GM12878 (cell line): Measurements from ENCODE around the gene ALDH1L1. TPM values are rescaled to one million over a fixed set of nuclear protein-coding genes. Genes with fewer than 3 reads are reported as not detected.

Experiments used
- ATAC-seq: fragments of 200-7000 bp; cut with Tn5 transposase; 3 replicates; pipeline ENCODE4 v1.9.1; 2020; ENCODE audit warnings: mild to moderate bottlenecking, moderate library complexity
- BruUV-seq: library from RNA; stranded (reverse); fragments of 400-500 nt; replicated peaks from 2 replicates; lab custom pipeline; 2021; lab: Mats Ljungman, UMichigan
- CTCF ChIA-PET: fragments of 300-600 bp; sonication (Branson Sonifier 250); formaldehyde crosslinking; extraction: SDS; loops from one replicate; lab custom pipeline; 2021; ENCODE audit warnings: inconsistent platforms; lab: Yijun Ruan, JAX
- POLR2A ChIA-PET: fragments of 350-600 bp; formaldehyde crosslinking; extraction: SDS; loops from one replicate; lab custom pipeline; 2021; ENCODE audit warnings: inconsistent platforms; lab: Charles Lee
- RAD21 ChIA-PET: fragments of 300-600 bp; sonication (Branson Sonifier 250); formaldehyde crosslinking; loops from one replicate; lab custom pipeline; 2023; ENCODE audit warnings: antibody characterized with exemption; ENCODE audit not compliant: unreplicated experiment; lab: Charles Lee
- SMC1A ChIA-PET: fragments of 300-600 bp; sonication (Branson Sonifier 250); formaldehyde crosslinking; loops from one replicate; lab custom pipeline; 2023; ENCODE audit not compliant: unreplicated experiment, uncharacterized antibody; lab: Charles Lee
- DNase-seq: peaks from one replicate; pipeline ENCODE4 v3.0.0-alpha.2; 2011; ENCODE audit warnings: low read depth, low spot score
- FAIRE-seq: peaks from 3 replicates; lab custom pipeline; 2011; peaks lifted over from hg19 to GRCh38; lab: Jason Lieb, UNC
- H2AFZ ChIP-seq: 2 replicates; pipeline ENCODE4 v1.6.0; 2011; ENCODE audit warnings: low read depth, low read length, control low read depth; ENCODE audit not compliant: control insufficient read depth
- H3K27ac ChIP-seq: 2 replicates; pipeline ENCODE4 v1.5.1; 2011; ENCODE audit warnings: control low read depth; ENCODE audit not compliant: control insufficient read depth, insufficient read depth
- H3K27me3 ChIP-seq, 2 experiments: replicated peaks in 1 of 2; 2 replicates each; pipeline versions ENCODE4 v1.6.0 to v1.6.1; 2011; ENCODE audit warnings: low read length in 1 of 2; ENCODE audit not compliant: control insufficient read depth in 2 of 2, insufficient read depth in 2 of 2
- H3K36me3 ChIP-seq, 2 experiments: 2 replicates each; pipeline ENCODE4 v1.5.1; 2011; ENCODE audit warnings: low read length in 1 of 2; ENCODE audit not compliant: control insufficient read depth in 2 of 2, insufficient read depth in 2 of 2
- H3K4me1 ChIP-seq: 2 replicates; pipeline ENCODE4 v1.6.1; 2011; ENCODE audit warnings: mild to moderate bottlenecking, low read length, moderate library complexity, mixed read lengths; ENCODE audit not compliant: control insufficient read depth, insufficient read depth
- H3K4me2 ChIP-seq: 2 replicates; pipeline ENCODE4 v1.6.0; 2011; ENCODE audit warnings: control low read depth; ENCODE audit not compliant: control insufficient read depth, insufficient read depth
- H3K4me3 ChIP-seq: fragments of 200-600 bp; sonication (generic); 2 replicates; pipeline ENCODE4 v1.5.1; 2016
- H3K79me2 ChIP-seq: 2 replicates; pipeline ENCODE4 v1.6.0; 2011; ENCODE audit warnings: low read length; ENCODE audit not compliant: control insufficient read depth, insufficient read depth
- H3K9ac ChIP-seq: 2 replicates; pipeline ENCODE4 v1.8.0; 2011; ENCODE audit warnings: low read length, control low read depth, mixed read lengths; ENCODE audit not compliant: control insufficient read depth, insufficient read depth
- H3K9me3 ChIP-seq: replicated peaks from 3 replicates; pipeline ENCODE4 v1.5.1; 2011; ENCODE audit warnings: mild to moderate bottlenecking, low read length; ENCODE audit not compliant: control insufficient read depth, insufficient read depth
- H4K20me1 ChIP-seq: 2 replicates; pipeline ENCODE4 v1.6.0; 2011; ENCODE audit not compliant: control insufficient read depth, insufficient read depth
- FOXM1 ChIP-seq: IDR thresholded peaks from 2 replicates; pipeline ENCODE4 v1.6.1; 2012; ENCODE audit warnings: low read depth, mild to moderate bottlenecking, inconsistent platforms, low read length, moderate library complexity
- JUND ChIP-seq: IDR thresholded peaks from 2 replicates; pipeline ENCODE4 v1.6.1; 2012; ENCODE audit warnings: low read depth, mild to moderate bottlenecking, low read length, improper control_type of control experiment, moderate library complexity
- RBBP5 ChIP-seq: fragments of 200-600 bp; sonication (generic); conservative IDR thresholded peaks from 2 replicates; pipeline ENCODE4 v1.6.1; 2016
- STAT3 ChIP-seq: IDR thresholded peaks from 2 replicates; pipeline ENCODE4 v1.6.1; 2011; ENCODE audit warnings: low read depth, low read length, improper control_type of control experiment
- ZNF274 ChIP-seq: IDR thresholded peaks from one replicate; pipeline ENCODE4 v1.8.0; 2011; ENCODE audit not compliant: insufficient read length, insufficient read depth
- WGBS: methylation state at CpG from one replicate; pipeline ENCODE4 v1.1.6; 2016; ENCODE audit warnings: low lambda C conversion rate; ENCODE audit not compliant: insufficient replicate concordance, insufficient coverage; ENCODE audit errors: missing lambda C conversion rate; 5-methylcytosine and 5-hydroxymethylcytosine counted together
- in situ Hi-C: fragments of 300-500 bp; cut with MboI; formaldehyde crosslinking; loops from 9 replicates; pipeline ENCODE4 v1.14.3; 2018; ENCODE audit warnings: mixed read lengths
- intact Hi-C: fragments of 100-400 bp; cut with micrococcal nuclease; formaldehyde crosslinking; loops from one replicate; pipeline ENCODE4 v1.14.2; 2022; ENCODE audit not compliant: unreplicated experiment
- polyA plus RNA-seq, 11 experiments: library from polyadenylated mRNA; depleted of rRNA in 4 of 11; unstranded in 6 of 11; stranded (reverse) in 5 of 11; fragments of >200 nt; fragmentation: Nextera tagmentation in 4 of 11; fragmentation: Illumina TruSeq in 1 of 11; extraction: Ambion mirVana in 4 of 11; extraction: Trizol in 1 of 11; gene quantifications; 1 replicate in 1 of 11; 2 replicates in 10 of 11; pipeline versions ENCODE4 v1.2.1 to v1.2.3, GENCODE V29; 2011 to 2016; ENCODE audit warnings: inconsistent platforms in 2 of 11, missing spikeins in 2 of 11, low read depth in 1 of 11
- total RNA-seq, 4 experiments: library from RNA; depleted of rRNA in 3 of 4; stranded (reverse); fragments of >200 nt in 3 of 4; fragmentation: Illumina TruSeq in 1 of 4; extraction: Trizol in 1 of 4; gene quantifications; 2 replicates each; pipeline versions ENCODE4 v1.2.1 to v1.2.3, GENCODE V29; 2013 to 2021
- TF ChIP-seq, protein P1 (sequence below): IDR thresholded peaks from 2 replicates; pipeline ENCODE4 v1.6.1; 2011; ENCODE audit warnings: low read depth, mild to moderate bottlenecking, low read length, moderate library complexity, borderline replicate concordance; ENCODE audit errors: extremely low read depth
- TF ChIP-seq, protein P2 (sequence below): fragments of 450-650 bp; IDR thresholded peaks from 2 replicates; pipeline ENCODE4 v1.6.1; 2017; ENCODE audit warnings: mild to moderate bottlenecking, moderate library complexity
- TF ChIP-seq, protein P3 (sequence below): IDR thresholded peaks from 2 replicates; pipeline ENCODE4 v1.6.1; 2011; ENCODE audit warnings: borderline replicate concordance, low read depth, mild to moderate bottlenecking, moderate library complexity, mixed read lengths, low read length; ENCODE audit not compliant: insufficient read depth; ENCODE audit errors: extremely low read length
- TF ChIP-seq, protein P4 (sequence below): IDR thresholded peaks from 2 replicates; pipeline ENCODE4 v1.6.1; 2012; ENCODE audit warnings: low read depth, low read length, improper control_type of control experiment

The ALDH1L1 gene
- total and polyA plus RNA-seq, 10 of the 15 experiments (the other 5 are each of a cell fraction or from before 2014, with no cell fraction given) = 0.04 to 18.2 (median 0.45) TPM

DNA sequence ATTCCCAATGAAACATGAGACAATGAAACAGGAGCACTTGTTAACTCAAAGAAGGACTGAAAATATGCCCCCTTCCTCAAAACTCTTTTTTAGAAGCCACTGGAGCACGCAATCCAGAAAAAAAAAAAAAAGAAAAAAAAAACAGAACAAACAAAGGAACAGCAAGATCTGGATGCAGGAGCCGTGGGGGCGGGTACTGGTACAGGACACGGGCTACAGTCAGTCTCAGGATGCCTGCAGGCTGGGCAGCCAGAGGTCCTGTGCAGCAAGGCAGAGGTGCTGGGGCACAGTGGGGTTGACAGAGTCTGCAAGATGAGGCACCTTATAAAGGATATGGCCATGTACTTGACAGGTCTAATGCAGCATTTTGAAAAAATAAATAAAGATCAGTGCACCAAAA, 22.3 kb upstream of the ALDH1L1 start:
- TF ChIP-seq, protein P1, sequence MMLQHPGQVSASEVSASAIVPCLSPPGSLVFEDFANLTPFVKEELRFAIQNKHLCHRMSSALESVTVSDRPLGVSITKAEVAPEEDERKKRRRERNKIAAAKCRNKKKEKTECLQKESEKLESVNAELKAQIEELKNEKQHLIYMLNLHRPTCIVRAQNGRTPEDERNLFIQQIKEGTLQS = no peak
- TF ChIP-seq RBBP5 (no peak), ZNF274 (no peak), FOXM1 (no peak), JUND (no peak), STAT3 (no peak)
- TF ChIP-seq, protein P2, sequence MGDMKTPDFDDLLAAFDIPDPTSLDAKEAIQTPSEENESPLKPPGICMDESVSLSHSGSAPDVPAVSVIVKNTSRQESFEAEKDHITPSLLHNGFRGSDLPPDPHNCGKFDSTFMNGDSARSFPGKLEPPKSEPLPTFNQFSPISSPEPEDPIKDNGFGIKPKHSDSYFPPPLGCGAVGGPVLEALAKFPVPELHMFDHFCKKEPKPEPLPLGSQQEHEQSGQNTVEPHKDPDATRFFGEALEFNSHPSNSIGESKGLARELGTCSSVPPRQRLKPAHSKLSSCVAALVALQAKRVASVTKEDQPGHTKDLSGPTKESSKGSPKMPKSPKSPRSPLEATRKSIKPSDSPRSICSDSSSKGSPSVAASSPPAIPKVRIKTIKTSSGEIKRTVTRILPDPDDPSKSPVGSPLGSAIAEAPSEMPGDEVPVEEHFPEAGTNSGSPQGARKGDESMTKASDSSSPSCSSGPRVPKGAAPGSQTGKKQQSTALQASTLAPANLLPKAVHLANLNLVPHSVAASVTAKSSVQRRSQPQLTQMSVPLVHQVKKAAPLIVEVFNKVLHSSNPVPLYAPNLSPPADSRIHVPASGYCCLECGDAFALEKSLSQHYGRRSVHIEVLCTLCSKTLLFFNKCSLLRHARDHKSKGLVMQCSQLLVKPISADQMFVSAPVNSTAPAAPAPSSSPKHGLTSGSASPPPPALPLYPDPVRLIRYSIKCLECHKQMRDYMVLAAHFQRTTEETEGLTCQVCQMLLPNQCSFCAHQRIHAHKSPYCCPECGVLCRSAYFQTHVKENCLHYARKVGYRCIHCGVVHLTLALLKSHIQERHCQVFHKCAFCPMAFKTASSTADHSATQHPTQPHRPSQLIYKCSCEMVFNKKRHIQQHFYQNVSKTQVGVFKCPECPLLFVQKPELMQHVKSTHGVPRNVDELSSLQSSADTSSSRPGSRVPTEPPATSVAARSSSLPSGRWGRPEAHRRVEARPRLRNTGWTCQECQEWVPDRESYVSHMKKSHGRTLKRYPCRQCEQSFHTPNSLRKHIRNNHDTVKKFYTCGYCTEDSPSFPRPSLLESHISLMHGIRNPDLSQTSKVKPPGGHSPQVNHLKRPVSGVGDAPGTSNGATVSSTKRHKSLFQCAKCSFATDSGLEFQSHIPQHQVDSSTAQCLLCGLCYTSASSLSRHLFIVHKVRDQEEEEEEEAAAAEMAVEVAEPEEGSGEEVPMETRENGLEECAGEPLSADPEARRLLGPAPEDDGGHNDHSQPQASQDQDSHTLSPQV = no peak
- TF ChIP-seq, protein P3, sequence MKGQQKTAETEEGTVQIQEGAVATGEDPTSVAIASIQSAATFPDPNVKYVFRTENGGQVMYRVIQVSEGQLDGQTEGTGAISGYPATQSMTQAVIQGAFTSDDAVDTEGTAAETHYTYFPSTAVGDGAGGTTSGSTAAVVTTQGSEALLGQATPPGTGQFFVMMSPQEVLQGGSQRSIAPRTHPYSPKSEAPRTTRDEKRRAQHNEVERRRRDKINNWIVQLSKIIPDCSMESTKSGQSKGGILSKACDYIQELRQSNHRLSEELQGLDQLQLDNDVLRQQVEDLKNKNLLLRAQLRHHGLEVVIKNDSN = no peak
- TF ChIP-seq, protein P4, sequence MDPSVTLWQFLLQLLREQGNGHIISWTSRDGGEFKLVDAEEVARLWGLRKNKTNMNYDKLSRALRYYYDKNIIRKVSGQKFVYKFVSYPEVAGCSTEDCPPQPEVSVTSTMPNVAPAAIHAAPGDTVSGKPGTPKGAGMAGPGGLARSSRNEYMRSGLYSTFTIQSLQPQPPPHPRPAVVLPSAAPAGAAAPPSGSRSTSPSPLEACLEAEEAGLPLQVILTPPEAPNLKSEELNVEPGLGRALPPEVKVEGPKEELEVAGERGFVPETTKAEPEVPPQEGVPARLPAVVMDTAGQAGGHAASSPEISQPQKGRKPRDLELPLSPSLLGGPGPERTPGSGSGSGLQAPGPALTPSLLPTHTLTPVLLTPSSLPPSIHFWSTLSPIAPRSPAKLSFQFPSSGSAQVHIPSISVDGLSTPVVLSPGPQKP = no peak
- TF ChIP-seq, all 136 proteins: peak for 0
- ATAC-seq (no peak), FAIRE-seq (no peak), DNase-seq (no peak)
- ChIA-PET SMC1A (no interaction called here), RAD21 (no interaction called here), POLR2A (no interaction called here), CTCF (no interaction called here)
- Histone ChIP-seq H3K4me1 (no peaks in the 10 kb centered on the region), H2AFZ (no peak overlapping the region), H3K36me3 (no peaks in the 10 kb centered on the region), H3K27me3 (no peaks in the 10 kb centered on the region; a peak in 2 of 4 replicates), H3K9me3 (no peaks in the 10 kb centered on the region), H3K79me2 (no peaks in the 10 kb centered on the region), H3K4me3 (no peak overlapping the region), H3K9ac (no peak overlapping the region), H3K4me2 (no peak overlapping the region), H4K20me1 (no peaks in the 10 kb centered on the region), H3K27ac (no peak overlapping the region)
- in situ Hi-C loops (no loop called here), intact Hi-C loops (no loop called here)
- no TSS peak for BruUV-seq
- 12% methylated on average over 4 of the region's 4 CpGs for WGBS
